ENCODE results near the gene KCNJ11.

Gene KCNJ11

DNA sequence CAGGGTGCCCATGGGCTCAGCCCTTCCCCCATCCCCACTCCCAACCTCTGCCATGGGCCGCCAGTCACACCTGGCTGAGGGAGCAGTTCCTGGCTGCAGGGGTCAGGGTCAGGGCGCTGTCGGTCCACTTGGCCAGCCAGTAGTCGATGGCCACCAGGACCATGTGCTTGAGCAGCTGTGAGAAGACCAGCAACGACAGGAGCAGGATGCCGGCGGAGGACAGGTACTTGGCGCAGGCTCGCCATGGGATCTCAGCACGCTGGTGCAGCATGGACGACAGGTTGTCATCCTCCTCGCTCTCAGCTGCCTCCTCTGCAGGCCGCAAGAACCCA lies 18.3 kb upstream of the KCNJ11 start:
- H3K36me3 ChIP-seq (ENCODE audit: control insufficient read depth, insufficient read depth, low read length): no peaks in the 10 kb centered on the region
- H3K27me3 ChIP-seq (ENCODE audit: control insufficient read depth, insufficient read depth, low read length): no peaks in the 10 kb centered on the region
- H3K9ac ChIP-seq (ENCODE audit: low read length): no peak overlapping the region
- H3K9me3 ChIP-seq (ENCODE audit: control insufficient read depth, low read length): no peaks in the 10 kb centered on the region
- no peak overlapping the region for H3K4me3 ChIP-seq (ENCODE audit: low read length)
- peaks cover 18% of the 10 kb centered on the region for H3K4me1 ChIP-seq (ENCODE audit: control insufficient read depth, insufficient read depth, low read length)

DNA sequence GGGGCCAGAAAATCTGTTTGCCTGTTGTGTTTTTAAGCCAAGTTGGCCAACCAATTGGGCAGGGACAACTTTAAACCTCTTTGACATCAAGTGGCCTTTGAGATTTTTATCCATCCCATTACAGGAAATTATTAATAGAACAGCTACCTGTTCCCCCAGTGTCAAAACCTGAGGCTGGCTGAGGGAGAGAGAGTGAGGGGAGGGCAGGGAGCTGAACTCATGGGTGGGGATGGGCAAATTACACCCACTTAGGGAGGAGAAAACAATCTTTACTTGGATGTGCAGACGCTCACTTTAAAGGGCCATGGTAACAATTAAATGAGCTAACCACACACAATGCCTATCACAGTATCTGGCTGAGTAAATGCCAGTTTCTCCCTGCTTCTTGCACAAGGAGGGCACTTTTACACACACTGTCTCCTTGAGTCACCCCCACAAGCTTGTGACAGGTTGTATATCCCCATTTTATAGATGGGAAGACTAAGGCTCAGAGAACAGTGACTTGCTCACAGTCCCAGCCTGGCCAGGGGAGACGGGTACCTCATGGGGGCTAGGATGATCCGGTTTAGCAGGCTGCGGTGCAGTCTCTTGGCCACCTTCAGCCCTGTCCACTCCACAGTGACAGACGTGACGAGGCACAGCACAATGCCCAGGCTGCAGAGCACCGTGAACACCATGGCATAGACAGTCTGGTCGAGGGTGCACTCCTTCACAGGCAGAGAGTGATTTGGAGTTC lies 17.8 kb upstream of the KCNJ11 start:
- peaks cover 14% of the 10 kb centered on the region for H3K4me1 ChIP-seq (ENCODE audit: control insufficient read depth, insufficient read depth, low read length)
- H3K9ac ChIP-seq (ENCODE audit: low read length): no peak overlapping the region
- no peaks in the 10 kb centered on the region for H3K9me3 ChIP-seq (ENCODE audit: control insufficient read depth, low read length)
- no peaks in the 10 kb centered on the region for H3K36me3 ChIP-seq (ENCODE audit: control insufficient read depth, insufficient read depth, low read length)
- no peaks in the 10 kb centered on the region for H3K27me3 ChIP-seq (ENCODE audit: control insufficient read depth, insufficient read depth, low read length)
- H3K4me3 ChIP-seq (ENCODE audit: low read length): no peak overlapping the region

DNA sequence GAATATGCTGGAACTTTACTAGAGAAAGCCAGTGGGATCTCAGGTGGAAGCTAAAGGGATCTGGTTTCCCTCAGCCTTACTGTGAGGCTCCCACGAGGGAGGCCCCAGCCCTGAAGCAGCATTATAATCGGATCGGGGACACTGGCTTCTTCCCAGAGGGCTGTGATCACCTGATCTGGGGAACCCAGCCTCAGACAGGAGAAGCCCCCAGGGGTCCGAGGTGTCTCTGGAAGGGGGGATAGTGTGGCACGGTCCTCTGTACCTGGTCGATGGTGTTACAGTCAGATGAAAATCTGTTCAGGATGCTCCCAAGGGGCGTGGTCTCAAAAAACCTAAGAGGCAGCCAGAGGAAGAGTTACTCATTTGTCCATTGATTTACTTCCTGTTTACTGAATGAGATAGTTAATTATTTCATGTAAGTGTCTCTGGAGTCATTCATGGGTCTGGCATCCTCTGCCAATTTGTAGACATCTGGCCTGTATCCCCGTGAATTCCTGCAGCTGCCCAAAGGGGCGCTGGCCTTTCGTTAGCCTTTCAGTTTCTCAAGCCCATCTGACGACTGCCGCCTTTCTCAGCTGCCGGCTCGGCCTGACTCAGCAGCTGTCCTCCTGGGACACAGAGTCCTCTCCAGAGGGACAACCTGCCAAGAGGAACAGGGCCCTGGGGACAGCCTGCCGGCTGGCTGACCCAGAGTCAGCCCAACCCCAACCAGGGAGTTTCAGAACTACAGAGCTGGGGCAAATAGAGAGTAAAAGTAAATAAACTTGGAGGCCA lies 17.0 kb upstream of the KCNJ11 start:
- Histone ChIP-seq H3K27me3 (ENCODE audit: control insufficient read depth, insufficient read depth, low read length) (no peaks in the 10 kb centered on the region), H3K4me3 (ENCODE audit: low read length) (no peak overlapping the region), H3K36me3 (ENCODE audit: control insufficient read depth, insufficient read depth, low read length) (no peaks in the 10 kb centered on the region), H3K9me3 (ENCODE audit: control insufficient read depth, low read length) (no peaks in the 10 kb centered on the region), H3K4me1 (ENCODE audit: control insufficient read depth, insufficient read depth, low read length) (peaks cover 10% of the 10 kb centered on the region), H3K9ac (ENCODE audit: low read length) (no peak overlapping the region)

DNA sequence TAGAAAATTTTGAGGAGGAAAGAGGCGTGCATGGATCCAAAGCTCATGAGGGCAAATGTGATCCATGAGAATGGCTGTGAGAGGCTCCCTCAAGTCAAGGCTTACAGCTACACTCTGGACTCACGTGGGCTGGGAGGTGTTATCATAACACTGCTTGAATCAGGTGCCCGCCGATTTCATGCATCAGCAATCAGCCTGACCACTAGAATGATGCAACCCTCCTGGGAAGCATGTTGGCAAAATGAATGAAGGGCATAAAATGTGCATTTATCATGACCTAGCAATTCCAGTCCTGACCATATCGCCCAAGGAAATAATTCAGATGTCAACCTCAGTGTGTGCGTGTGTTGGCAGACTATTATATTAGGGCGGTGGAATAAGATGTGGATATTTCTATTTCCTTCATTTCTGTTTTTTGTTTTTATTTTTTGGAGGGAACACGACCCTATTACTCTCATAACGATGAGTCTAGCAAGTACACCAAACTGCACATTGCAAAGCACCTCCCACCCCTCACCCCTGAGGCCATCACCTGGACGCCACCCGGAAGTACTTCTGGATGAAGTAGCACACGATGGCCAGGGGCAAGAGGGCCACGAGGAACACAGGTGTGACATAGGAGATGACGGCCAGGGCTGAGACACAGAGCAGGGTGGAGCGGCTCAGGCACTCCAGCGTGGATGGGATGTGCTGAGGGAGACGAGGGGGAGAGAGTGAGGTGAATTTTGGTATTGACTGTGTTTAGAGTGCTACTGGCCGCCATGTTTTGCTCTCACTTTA lies 15.7 kb upstream of the KCNJ11 start:
- Histone ChIP-seq H3K36me3 (ENCODE audit: control insufficient read depth, insufficient read depth, low read length) (no peaks in the 10 kb centered on the region), H3K4me3 (ENCODE audit: low read length) (no peak overlapping the region), H3K9ac (ENCODE audit: low read length) (no peak overlapping the region), H3K9me3 (ENCODE audit: control insufficient read depth, low read length) (no peaks in the 10 kb centered on the region), H3K4me1 (ENCODE audit: control insufficient read depth, insufficient read depth, low read length) (peaks cover 10% of the 10 kb centered on the region), H3K27me3 (ENCODE audit: control insufficient read depth, insufficient read depth, low read length) (no peaks in the 10 kb centered on the region)

DNA sequence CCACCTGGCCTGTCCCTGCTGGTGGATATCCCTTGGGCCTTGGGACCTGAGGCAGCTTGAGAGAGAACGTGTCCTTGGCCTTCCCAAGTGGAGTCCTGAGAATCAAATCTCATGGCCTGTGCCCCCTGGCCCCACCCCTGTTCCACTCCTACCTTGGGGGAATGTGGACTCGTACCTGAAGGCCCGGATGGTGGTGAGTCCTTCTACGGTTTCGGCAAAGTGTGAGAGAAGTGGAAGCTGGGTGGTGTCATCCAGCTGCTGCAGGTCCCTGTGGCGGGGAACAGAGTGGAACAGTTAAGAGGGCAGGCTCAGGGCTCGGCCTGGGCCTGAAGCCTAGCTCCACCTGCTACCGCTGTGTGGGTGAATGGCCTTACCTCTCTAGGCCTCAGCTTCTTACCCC lies 14.0 kb upstream of the KCNJ11 start:
- no peaks in the 10 kb centered on the region for H3K9me3 ChIP-seq (ENCODE audit: control insufficient read depth, low read length)
- H3K9ac ChIP-seq (ENCODE audit: low read length): no peak overlapping the region
- peaks cover 8% of the 10 kb centered on the region for H3K27me3 ChIP-seq (ENCODE audit: control insufficient read depth, insufficient read depth, low read length)
- no peaks in the 10 kb centered on the region for H3K36me3 ChIP-seq (ENCODE audit: control insufficient read depth, insufficient read depth, low read length)
- no peak overlapping the region for H3K4me3 ChIP-seq (ENCODE audit: low read length)
- peaks cover 10% of the 10 kb centered on the region for H3K4me1 ChIP-seq (ENCODE audit: control insufficient read depth, insufficient read depth, low read length)

DNA sequence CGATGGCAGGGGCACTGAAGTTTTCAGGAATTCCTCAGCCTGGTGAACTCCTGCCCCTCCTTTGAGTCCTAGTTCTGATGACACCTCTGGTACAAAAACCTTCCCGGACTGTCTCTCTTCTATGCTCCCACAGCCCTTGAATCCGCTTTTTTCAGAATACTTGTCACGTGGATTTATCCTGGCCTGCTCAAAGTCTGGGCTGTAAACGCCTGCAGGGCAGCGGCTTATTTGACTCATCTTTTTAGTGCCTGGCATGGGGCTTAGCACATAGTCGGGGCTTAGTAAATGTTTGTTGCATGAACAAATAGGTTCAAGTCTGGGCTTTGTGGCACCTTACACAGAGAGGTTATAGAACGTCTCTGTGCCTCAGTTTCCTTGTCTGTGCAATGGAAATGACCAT lies 13.4 kb upstream of the KCNJ11 start:
- Histone ChIP-seq H3K4me1 (ENCODE audit: control insufficient read depth, insufficient read depth, low read length) (peaks cover 10% of the 10 kb centered on the region), H3K9me3 (ENCODE audit: control insufficient read depth, low read length) (no peaks in the 10 kb centered on the region), H3K9ac (ENCODE audit: low read length) (no peak overlapping the region), H3K27me3 (ENCODE audit: control insufficient read depth, insufficient read depth, low read length) (peaks cover 8% of the 10 kb centered on the region), H3K36me3 (ENCODE audit: control insufficient read depth, insufficient read depth, low read length) (no peaks in the 10 kb centered on the region), H3K4me3 (ENCODE audit: low read length) (no peak overlapping the region)

DNA sequence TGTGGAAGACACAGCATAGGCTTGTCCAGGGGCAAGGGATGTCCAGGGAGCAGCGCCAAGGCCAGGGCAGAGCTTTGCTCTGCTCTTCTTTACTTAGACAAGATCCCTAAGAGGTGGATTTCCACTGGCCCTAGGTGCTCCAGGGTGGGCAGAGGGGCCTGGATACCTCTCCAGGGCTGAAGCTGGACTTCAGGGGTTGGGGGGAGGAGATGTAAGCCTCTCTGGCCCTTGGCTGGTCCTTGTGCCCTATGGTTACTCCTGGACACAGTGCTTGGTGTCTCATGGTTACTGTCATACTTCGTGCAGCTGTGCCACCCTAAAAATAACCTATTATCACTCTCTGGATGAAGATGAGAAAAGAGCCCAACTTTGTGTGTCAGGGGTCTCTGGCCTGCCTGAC lies 12.9 kb upstream of the KCNJ11 start:
- H3K4me1 ChIP-seq (ENCODE audit: control insufficient read depth, insufficient read depth, low read length): peaks cover 9% of the 10 kb centered on the region

DNA sequence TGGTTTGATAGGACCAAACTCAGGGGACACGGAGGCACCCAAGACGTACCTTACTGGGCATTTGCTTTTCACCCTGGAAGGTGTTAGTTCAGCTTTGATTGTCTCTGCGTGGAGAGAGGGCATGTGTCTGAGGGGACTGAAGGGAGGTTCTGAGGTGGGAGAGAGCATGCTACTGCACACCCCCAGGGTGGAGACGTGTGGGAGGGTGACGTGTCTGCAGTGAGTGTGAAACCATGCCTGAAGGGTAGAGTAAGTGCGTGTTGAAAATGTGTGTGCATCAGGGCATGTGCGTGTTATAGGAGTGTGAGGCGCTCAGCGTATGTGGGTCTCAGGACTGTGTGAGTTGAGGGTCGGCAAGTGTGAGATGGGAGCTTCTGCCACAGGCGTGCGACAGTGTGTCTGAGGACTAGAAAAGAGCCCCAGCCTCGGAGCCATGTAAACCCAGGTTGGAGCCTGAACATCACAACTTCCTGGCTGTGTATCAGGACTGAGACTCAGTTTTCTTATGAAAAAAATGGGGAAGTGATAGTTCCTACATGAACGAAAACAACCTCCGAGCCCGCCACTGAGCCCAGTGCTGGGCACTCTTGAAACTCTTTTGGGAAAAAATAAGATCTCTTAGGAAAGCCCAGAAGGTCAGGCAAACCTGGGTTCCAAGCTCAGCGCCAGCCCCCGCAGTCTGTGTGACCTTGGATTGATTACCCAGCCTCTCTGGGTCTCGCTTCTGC lies 11.8 kb upstream of the KCNJ11 start:
- H3K36me3 ChIP-seq (ENCODE audit: control insufficient read depth, insufficient read depth, low read length): no peaks in the 10 kb centered on the region
- H3K9me3 ChIP-seq (ENCODE audit: control insufficient read depth, low read length): no peaks in the 10 kb centered on the region
- H3K27me3 ChIP-seq (ENCODE audit: control insufficient read depth, insufficient read depth, low read length): peaks cover 8% of the 10 kb centered on the region
- no peak overlapping the region for H3K4me3 ChIP-seq (ENCODE audit: low read length)
- H3K4me1 ChIP-seq (ENCODE audit: control insufficient read depth, insufficient read depth, low read length): no peaks in the 10 kb centered on the region
- H3K9ac ChIP-seq (ENCODE audit: low read length): no peak overlapping the region

More for the DNA sequence above, 12.9 kb upstream of the KCNJ11 start:
- Histone ChIP-seq H3K9ac (ENCODE audit: low read length) (no peak overlapping the region), H3K9me3 (ENCODE audit: control insufficient read depth, low read length) (no peaks in the 10 kb centered on the region), H3K36me3 (ENCODE audit: control insufficient read depth, insufficient read depth, low read length) (no peaks in the 10 kb centered on the region), H3K4me3 (ENCODE audit: low read length) (no peak overlapping the region), H3K27me3 (ENCODE audit: control insufficient read depth, insufficient read depth, low read length) (peaks cover 8% of the 10 kb centered on the region)

DNA sequence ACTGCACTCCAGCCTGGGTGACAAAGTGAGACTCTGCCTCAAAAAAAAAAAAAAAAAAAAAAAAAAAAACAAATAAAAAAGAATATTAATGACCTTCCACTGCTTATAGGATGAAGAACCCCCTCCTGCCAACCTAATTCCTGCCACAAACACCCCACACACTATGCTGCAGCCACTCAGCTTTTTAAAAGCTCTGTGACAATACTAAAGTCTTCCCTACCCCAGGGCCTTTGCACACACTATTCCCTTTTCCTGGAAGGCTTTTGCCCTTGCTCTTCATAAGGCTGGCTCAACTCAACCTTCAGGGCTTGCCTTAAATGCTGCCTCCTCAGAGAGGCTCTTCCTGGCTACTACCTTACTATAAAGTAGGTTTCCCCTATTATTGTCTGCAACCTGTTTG lies 10.8 kb upstream of the KCNJ11 start:
- H3K9ac ChIP-seq (ENCODE audit: low read length): no peak overlapping the region
- H3K4me1 ChIP-seq (ENCODE audit: control insufficient read depth, insufficient read depth, low read length): no peaks in the 10 kb centered on the region
- H3K36me3 ChIP-seq (ENCODE audit: control insufficient read depth, insufficient read depth, low read length): no peaks in the 10 kb centered on the region
- H3K27me3 ChIP-seq (ENCODE audit: control insufficient read depth, insufficient read depth, low read length): peaks cover 8% of the 10 kb centered on the region
- H3K9me3 ChIP-seq (ENCODE audit: control insufficient read depth, low read length): no peaks in the 10 kb centered on the region
- no peak overlapping the region for H3K4me3 ChIP-seq (ENCODE audit: low read length)

DNA sequence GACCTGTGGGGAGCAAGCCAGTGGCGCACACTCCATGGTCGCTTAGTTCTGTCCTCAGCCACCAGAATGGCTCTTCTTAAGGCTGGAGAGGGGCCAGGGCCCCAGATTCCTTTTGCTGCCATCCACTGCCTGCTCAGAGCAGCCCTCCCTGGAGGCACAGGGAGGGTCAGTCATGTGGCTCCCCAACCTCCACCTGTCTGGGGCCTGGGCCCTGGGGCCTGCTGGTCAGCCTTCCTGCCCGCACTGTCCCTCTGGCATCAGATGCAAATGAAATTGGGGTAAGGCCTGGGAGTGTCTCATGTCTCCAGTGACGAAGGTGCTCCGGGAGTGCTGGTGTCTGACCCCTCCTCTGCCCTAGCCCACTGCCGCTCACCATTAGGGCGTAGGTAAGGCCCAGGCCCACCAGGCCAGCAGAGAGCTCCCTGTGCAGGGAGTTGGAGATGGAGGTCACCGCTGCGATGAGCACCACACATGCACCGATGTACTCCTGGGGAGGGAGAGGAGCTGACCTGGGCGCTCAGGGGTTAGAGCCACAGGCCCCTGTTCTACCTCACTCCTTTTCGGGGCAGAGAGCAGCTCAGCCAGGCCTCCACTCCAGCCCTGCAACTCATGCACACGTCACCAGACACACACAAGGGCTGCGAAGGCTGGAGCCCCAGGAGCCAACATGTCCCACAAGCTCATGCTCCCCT lies 9.0 kb upstream of the KCNJ11 start:
- Histone ChIP-seq H3K36me3 (ENCODE audit: control insufficient read depth, insufficient read depth, low read length) (no peaks in the 10 kb centered on the region), H3K27me3 (ENCODE audit: control insufficient read depth, insufficient read depth, low read length) (peaks cover 8% of the 10 kb centered on the region), H3K4me1 (ENCODE audit: control insufficient read depth, insufficient read depth, low read length) (no peaks in the 10 kb centered on the region), H3K9me3 (ENCODE audit: control insufficient read depth, low read length) (no peaks in the 10 kb centered on the region), H3K9ac (ENCODE audit: low read length) (no peak overlapping the region), H3K4me3 (ENCODE audit: low read length) (no peak overlapping the region)

DNA sequence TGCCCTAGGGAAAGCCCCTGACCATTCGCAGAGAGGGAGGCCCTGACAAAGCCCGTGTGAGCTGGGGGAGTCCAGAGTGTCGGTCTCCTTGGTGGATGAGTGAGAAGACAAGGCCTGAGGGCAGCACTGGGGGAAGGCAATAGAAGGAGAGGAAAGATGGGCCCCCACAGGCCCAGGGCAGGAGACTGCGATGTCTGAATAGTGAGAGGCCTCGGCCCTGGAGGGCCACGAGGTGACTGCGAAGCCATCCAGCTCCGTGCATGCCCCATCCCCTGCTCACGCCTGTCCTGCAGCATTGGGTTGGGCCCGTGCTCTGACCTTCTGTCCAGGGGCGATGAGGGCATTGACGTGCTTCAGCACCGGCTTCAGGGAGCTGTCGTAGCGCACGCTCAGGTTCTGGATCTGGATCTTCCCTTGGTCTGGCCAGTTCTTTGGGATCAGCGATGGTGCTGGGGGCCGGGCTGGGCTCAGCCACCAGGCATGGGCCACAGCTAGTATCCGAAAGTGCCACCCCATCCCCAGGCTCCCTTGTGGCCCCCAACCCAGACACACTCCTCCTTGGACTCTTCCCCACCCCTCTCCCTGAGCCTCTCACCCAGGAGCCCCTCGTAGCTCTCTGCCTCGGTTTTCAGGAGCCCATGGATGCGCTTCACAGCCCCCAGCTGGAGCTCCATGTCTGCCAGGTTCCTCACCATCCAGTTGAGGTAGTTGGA lies 8.3 kb upstream of the KCNJ11 start:
- Histone ChIP-seq H3K4me3 (ENCODE audit: low read length) (no peak overlapping the region), H3K9ac (ENCODE audit: low read length) (no peak overlapping the region), H3K4me1 (ENCODE audit: control insufficient read depth, insufficient read depth, low read length) (no peaks in the 10 kb centered on the region), H3K27me3 (ENCODE audit: control insufficient read depth, insufficient read depth, low read length) (peaks cover 8% of the 10 kb centered on the region), H3K9me3 (ENCODE audit: control insufficient read depth, low read length) (no peaks in the 10 kb centered on the region), H3K36me3 (ENCODE audit: control insufficient read depth, insufficient read depth, low read length) (no peaks in the 10 kb centered on the region)
